ENCODE measurements around the gene CABLES2.

The CABLES2 gene

DNA sequence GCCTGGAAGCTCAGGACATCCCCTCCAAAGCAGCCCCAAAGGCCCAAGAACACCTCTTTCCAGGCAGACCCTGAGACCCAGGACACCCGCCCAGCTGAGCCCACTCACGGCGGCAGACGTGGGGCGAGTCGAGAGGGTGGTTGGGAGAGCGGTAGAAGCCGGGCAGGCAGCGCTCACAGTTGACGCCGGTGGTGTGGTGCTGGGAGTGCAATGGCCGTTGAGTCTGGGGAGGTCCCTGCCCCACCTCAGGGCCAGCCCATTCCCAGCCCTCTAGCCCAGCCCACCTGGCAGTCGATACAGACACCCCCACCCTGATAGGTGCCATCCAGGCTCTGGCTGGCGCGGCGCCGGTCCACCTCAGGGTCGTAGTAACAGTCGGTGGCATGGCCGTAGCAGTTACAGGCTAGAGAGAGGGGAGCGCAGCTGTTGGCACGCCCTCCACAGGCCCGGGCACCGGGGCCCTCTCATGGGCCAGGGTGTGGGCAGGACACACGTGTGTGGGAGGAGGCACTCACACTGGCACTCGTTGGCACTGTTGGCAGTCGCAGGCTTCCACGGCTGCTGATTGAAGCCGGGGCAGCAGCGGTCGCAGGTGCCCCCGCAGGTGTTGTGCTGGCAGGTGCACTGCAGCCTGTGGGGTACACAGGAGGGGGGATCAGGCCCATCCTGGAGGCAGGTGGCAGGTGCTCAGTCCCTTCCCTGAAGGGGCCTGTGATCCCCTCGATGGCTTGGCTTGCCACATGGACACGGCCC, 60.5 kb downstream of the CABLES2 start:
- DNase-seq (ENCODE audit: low spot score) = no peak

GRCh38 chr20:62345681-62346370, 61.3 kb downstream of the CABLES2 start:
- no peak for DNase-seq (ENCODE audit: low spot score)

DNA sequence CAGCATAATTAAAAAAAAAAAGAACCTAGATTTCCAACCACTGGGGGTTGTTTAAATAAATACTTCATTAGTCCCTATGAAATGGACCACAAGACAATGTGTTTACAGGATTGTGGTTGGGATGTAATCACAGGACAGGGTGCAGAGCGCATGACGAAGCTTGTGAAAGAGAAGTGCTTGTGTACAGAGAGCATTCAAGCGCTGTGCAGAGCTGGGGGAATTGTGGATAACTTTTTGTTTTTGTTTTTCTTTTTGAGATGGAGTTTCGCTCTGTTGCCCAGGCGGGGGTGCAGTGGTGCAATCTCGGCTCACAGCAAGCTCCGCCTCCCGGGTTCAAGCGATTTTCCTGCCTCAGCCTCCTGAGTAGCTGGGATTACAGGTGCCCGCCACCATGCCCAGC, 62.3 kb downstream of the CABLES2 start:
- DNase-seq (ENCODE audit: low spot score) = no peak

DNA sequence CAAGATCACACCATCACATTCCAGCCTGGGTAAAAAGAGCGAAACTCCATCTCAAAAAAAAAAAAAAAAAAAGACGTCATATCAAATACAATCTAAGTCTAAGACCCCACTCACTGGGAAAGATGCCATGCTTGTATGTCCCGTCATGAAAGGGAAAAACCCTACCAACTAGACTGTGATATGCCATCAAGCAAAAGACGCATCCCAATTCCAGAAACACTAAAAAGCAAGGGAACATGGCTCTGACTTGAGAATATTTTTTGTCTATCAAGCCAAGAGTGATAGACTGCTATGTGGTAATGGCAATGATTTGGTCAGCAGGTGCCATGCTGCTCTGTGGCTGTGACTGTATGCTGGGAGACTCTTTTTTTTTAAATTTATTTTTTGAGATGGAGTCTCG, 63.0 kb downstream of the CABLES2 start:
- no peak for DNase-seq (ENCODE audit: low spot score)

GRCh38 chr20:62342910-62343309, 64.2 kb downstream of the CABLES2 start:
- DNase-seq (ENCODE audit: low spot score) = no peak

GRCh38 chr20:62339647-62340062, 67.4 kb downstream of the CABLES2 start:
- no peak for DNase-seq (ENCODE audit: low spot score)

Data from putamen (tissue), 1 donor.